ENCODE measurements around the gene UTY.

UTY gene

GRCh38 chrY:13345549-13345948 lies 134.3 kb downstream of the UTY start:
- DNase-seq (ENCODE audit: extremely low read depth, insufficient read length) = no peak
- Histone ChIP-seq H3K27me3 (replicated peaks; ENCODE audit: control insufficient read depth, insufficient read depth, low read length) (no peaks in the 10 kb centered on the region), H3K36me3 (ENCODE audit: control insufficient read depth, insufficient read depth, low read length) (no peaks in the 10 kb centered on the region), H3K4me3 (replicated peaks; ENCODE audit: low read depth, low read length) (no peak overlapping the region)
- TF ChIP-seq CTCF (IDR thresholded peaks at IDR 0.05; ENCODE audit: insufficient read depth, low read length, poor library complexity, severe bottlenecking) = no peak

GRCh38 chrY:13343307-13343946 lies 136.4 kb downstream of the UTY start:
- H3K36me3 ChIP-seq (ENCODE audit: control insufficient read depth, insufficient read depth, low read length) = no peaks in the 10 kb centered on the region
- no peak for DNase-seq (ENCODE audit: extremely low read depth, insufficient read length)
- no peaks in the 10 kb centered on the region for H3K27me3 ChIP-seq (replicated peaks; ENCODE audit: control insufficient read depth, insufficient read depth, low read length)
- no peak for TF ChIP-seq CTCF (IDR thresholded peaks at IDR 0.05; ENCODE audit: insufficient read depth, low read length, poor library complexity, severe bottlenecking)
- H3K4me3 ChIP-seq (replicated peaks; ENCODE audit: low read depth, low read length) = no peak overlapping the region

- Histone ChIP-seq H3K27me3 (replicated peaks; ENCODE audit: control insufficient read depth, insufficient read depth, low read length) (no peaks in the 10 kb centered on the region), H3K36me3 (ENCODE audit: control insufficient read depth, insufficient read depth, low read length) (no peaks in the 10 kb centered on the region), H3K4me3 (replicated peaks; ENCODE audit: low read depth, low read length) (no peak overlapping the region)
- no peak for TF ChIP-seq CTCF (IDR thresholded peaks at IDR 0.05; ENCODE audit: insufficient read depth, low read length, poor library complexity, severe bottlenecking)
- DNase-seq (ENCODE audit: extremely low read depth, insufficient read length) = no peak
Measured at GRCh38 chrY:13339939-13340338, 139.9 kb downstream of the UTY start.

- no peak for TF ChIP-seq CTCF (IDR thresholded peaks at IDR 0.05; ENCODE audit: insufficient read depth, low read length, poor library complexity, severe bottlenecking)
- no peaks in the 10 kb centered on the region for H3K36me3 ChIP-seq (ENCODE audit: control insufficient read depth, insufficient read depth, low read length)
- H3K27me3 ChIP-seq (replicated peaks; ENCODE audit: control insufficient read depth, insufficient read depth, low read length) = no peaks in the 10 kb centered on the region
- DNase-seq (ENCODE audit: extremely low read depth, insufficient read length) = no peak
- H3K4me3 ChIP-seq (replicated peaks; ENCODE audit: low read depth, low read length) = no peak overlapping the region
Measured at GRCh38 chrY:13339381-13339780, 140.5 kb downstream of the UTY start.

GRCh38 chrY:13338711-13339110 lies 141.1 kb downstream of the UTY start:
- no peak for DNase-seq (ENCODE audit: extremely low read depth, insufficient read length)
- Histone ChIP-seq H3K4me3 (replicated peaks; ENCODE audit: low read depth, low read length) (no peak overlapping the region), H3K36me3 (ENCODE audit: control insufficient read depth, insufficient read depth, low read length) (no peaks in the 10 kb centered on the region), H3K27me3 (replicated peaks; ENCODE audit: control insufficient read depth, insufficient read depth, low read length) (no peaks in the 10 kb centered on the region)
- no peak for TF ChIP-seq CTCF (IDR thresholded peaks at IDR 0.05; ENCODE audit: insufficient read depth, low read length, poor library complexity, severe bottlenecking)

- no peak for DNase-seq (ENCODE audit: extremely low read depth, insufficient read length)
- Histone ChIP-seq H3K36me3 (ENCODE audit: control insufficient read depth, insufficient read depth, low read length) (no peaks in the 10 kb centered on the region), H3K27me3 (replicated peaks; ENCODE audit: control insufficient read depth, insufficient read depth, low read length) (no peaks in the 10 kb centered on the region), H3K4me3 (replicated peaks; ENCODE audit: low read depth, low read length) (no peak overlapping the region)
- TF ChIP-seq CTCF (IDR thresholded peaks at IDR 0.05; ENCODE audit: insufficient read depth, low read length, poor library complexity, severe bottlenecking) = no peak
Measured at GRCh38 chrY:13337934-13338333, 141.9 kb downstream of the UTY start.

Measured in GM06990 (cell line).